ENCODE measurements around the gene PARD3. TPM values are rescaled to one million over a fixed set of nuclear protein-coding genes. Genes with fewer than 3 reads are reported as not detected.

Gene PARD3
- polyA plus RNA-seq, 2 of the 4 experiments (the other 2 are of a cell fraction) = 110 to 200 TPM

GRCh38 chr10:34528320-34528719 is 286.8 kb downstream of the PARD3 start (continued):
- no peak for TF ChIP-seq REST (IDR thresholded peaks at IDR 0.05)
- peak in 1 of 2 experiments; percentile 71; a peak in 3 of 5 replicates for TF ChIP-seq JUN (IDR thresholded peaks at IDR 0.05)
- TF ChIP-seq RFX5 (IDR thresholded peaks at IDR 0.05) = no peak
- peak; percentile 88 for TF ChIP-seq GATA3 (IDR thresholded peaks at IDR 0.05; ENCODE audit: borderline replicate concordance)
- no peak for TF ChIP-seq NR3C1 (IDR thresholded peaks at IDR 0.05)
- no peak for TF ChIP-seq HOXB13 (CRISPR knock-in tag; IDR thresholded peaks at IDR 0.05; ENCODE audit: low read depth)
- no peak for TF ChIP-seq HEYL (CRISPR knock-in tag; IDR thresholded peaks at IDR 0.05)
- TF ChIP-seq, protein P1, sequence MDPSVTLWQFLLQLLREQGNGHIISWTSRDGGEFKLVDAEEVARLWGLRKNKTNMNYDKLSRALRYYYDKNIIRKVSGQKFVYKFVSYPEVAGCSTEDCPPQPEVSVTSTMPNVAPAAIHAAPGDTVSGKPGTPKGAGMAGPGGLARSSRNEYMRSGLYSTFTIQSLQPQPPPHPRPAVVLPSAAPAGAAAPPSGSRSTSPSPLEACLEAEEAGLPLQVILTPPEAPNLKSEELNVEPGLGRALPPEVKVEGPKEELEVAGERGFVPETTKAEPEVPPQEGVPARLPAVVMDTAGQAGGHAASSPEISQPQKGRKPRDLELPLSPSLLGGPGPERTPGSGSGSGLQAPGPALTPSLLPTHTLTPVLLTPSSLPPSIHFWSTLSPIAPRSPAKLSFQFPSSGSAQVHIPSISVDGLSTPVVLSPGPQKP (IDR thresholded peaks at IDR 0.05; ENCODE audit: low read depth, low read length) = no peak
- TF ChIP-seq CBX2 (IDR thresholded peaks at IDR 0.05; ENCODE audit: borderline replicate concordance, low read depth) = no peak
- TF ChIP-seq SMC3 (IDR thresholded peaks at IDR 0.05) = peak; percentile 25; the same call in 2 of the 3 replicates
- no peak for TF ChIP-seq SREBF2 (IDR thresholded peaks at IDR 0.05)
- no peak for TF ChIP-seq RARB (CRISPR knock-in tag; IDR thresholded peaks at IDR 0.05)
- TF ChIP-seq TFCP2L1 (CRISPR knock-in tag; IDR thresholded peaks at IDR 0.05) = no peak
- TF ChIP-seq CHD2 (IDR thresholded peaks at IDR 0.05; ENCODE audit: low read length, partially characterized antibody) = no peak
- TF ChIP-seq CHD4 (IDR thresholded peaks at IDR 0.05; ENCODE audit: borderline replicate concordance) = no peak
- TF ChIP-seq BHLHE40 (IDR thresholded peaks at IDR 0.05; ENCODE audit: low read depth, low read length) = no peak
- 0 out of 3 replicates have a peak, but pooled peaks have one; percentile 42 for TF ChIP-seq BCL3 (IDR thresholded peaks at IDR 0.05)
- TF ChIP-seq TP53 (CRISPR knock-in tag; IDR thresholded peaks at IDR 0.05) = no peak
- TF ChIP-seq ESRRA (IDR thresholded peaks at IDR 0.05; ENCODE audit: borderline replicate concordance, low read length) = no peak
- TF ChIP-seq MYC (IDR thresholded peaks at IDR 0.05; ENCODE audit: borderline replicate concordance, low read length) = no peak
- TF ChIP-seq PBX3 (IDR thresholded peaks at IDR 0.05) = peak; percentile 76
- no peak for TF ChIP-seq MAZ (IDR thresholded peaks at IDR 0.05; ENCODE audit: borderline replicate concordance, low read depth, low read length)
- TF ChIP-seq CEBPB (IDR thresholded peaks at IDR 0.05) = peak in 1 of 2 experiments; percentile 72; a peak in 2 of 4 replicates
- no peak for TF ChIP-seq ZNF302 (CRISPR knock-in tag; IDR thresholded peaks at IDR 0.05)
- no peak for TF ChIP-seq POLR2A (IDR thresholded peaks at IDR 0.05; ENCODE audit: low read length)
- TF ChIP-seq PHF8 (IDR thresholded peaks at IDR 0.05; ENCODE audit: borderline replicate concordance, low read depth) = no peak
- TF ChIP-seq JUNB (IDR thresholded peaks at IDR 0.05) = peak; percentile 75
- no peak for TF ChIP-seq NFE2L2 (conservative IDR thresholded peaks at IDR 0.05; ENCODE audit: low read length)
- no peak for TF ChIP-seq CTCF (IDR thresholded peaks at IDR 0.05)
- TF ChIP-seq NPAS2 (CRISPR knock-in tag; IDR thresholded peaks at IDR 0.05; ENCODE audit: borderline replicate concordance) = no peak
- TF ChIP-seq ZSCAN20 (CRISPR knock-in tag; IDR thresholded peaks at IDR 0.05) = no peak
- TF ChIP-seq RNF2 (IDR thresholded peaks at IDR 0.05; ENCODE audit: borderline replicate concordance, low read depth) = no peak
- TF ChIP-seq KDM5A (IDR thresholded peaks at IDR 0.05) = no peak
- no peak for TF ChIP-seq CBX8 (IDR thresholded peaks at IDR 0.05)
- no peak for TF ChIP-seq HOXB5 (CRISPR knock-in tag; IDR thresholded peaks at IDR 0.05)
- no peak for TF ChIP-seq KDM1A (IDR thresholded peaks at IDR 0.05; ENCODE audit: low read depth)
- no peak for TF ChIP-seq FOXS1 (CRISPR knock-in tag; IDR thresholded peaks at IDR 0.05)
- TF ChIP-seq RCOR1 (IDR thresholded peaks at IDR 0.05; ENCODE audit: low read depth, low read length) = no peak
- no peak for TF ChIP-seq ZC3H11A (IDR thresholded peaks at IDR 0.05)

Measured in A549 (cell line).